Upper lobe of left lung (tissue), 6 donors: ENCODE data around the gene SETBP1. TPM values are rescaled to one million over a fixed set of nuclear protein-coding genes. Genes with fewer than 3 reads are reported as not detected.

Experiments used
- ATAC-seq, 2 donors: fragments of 200-7000 bp; cut with Tn5 transposase; one replicate each; pipeline ENCODE4 v1.9.1; 2022; ENCODE audit warnings: mild to moderate bottlenecking in 2 of 2, moderate library complexity in 2 of 2; ENCODE audit not compliant: low FRiP score in 2 of 2
- DNase-seq, 2 donors: peaks; one replicate each; pipeline ENCODE4 v3.0.0-alpha.2; 2019 to 2020
- H3K27ac ChIP-seq, 4 donors: fragments of 200-600 bp; sonication (generic); one replicate each; pipeline ENCODE4 v1.5.1; 2016 to 2019
- H3K27me3 ChIP-seq, 4 donors: fragments of 200-600 bp; sonication (generic); one replicate each; pipeline ENCODE4 v1.5.1; 2017 to 2019
- H3K36me3 ChIP-seq, 4 donors: fragments of 200-600 bp; sonication (generic); one replicate each; pipeline ENCODE4 v1.5.1; 2016 to 2019
- H3K4me1 ChIP-seq, 4 donors: fragments of 200-600 bp; sonication (generic); one replicate each; pipeline ENCODE4 v1.5.1; 2018 to 2019
- H3K4me3 ChIP-seq, 4 donors: fragments of 200-600 bp; sonication (generic); one replicate each; pipeline ENCODE4 v1.5.1; 2017 to 2019; ENCODE audit warnings: mild to moderate bottlenecking in 2 of 4, moderate library complexity in 1 of 4
- H3K9me3 ChIP-seq, 4 donors: fragments of 200-600 bp; sonication (generic); one replicate each; pipeline ENCODE4 v1.5.1; 2018 to 2019
- EP300 ChIP-seq, 4 donors: sonication (generic); formaldehyde crosslinking; IDR thresholded peaks; one replicate each; pipeline ENCODE4 v1.5.1; 2017; ENCODE audit warnings: antibody characterized with exemption in 4 of 4, control low read depth in 2 of 4
- POLR2A ChIP-seq, 4 donors: fragments of 450-650 bp; IDR thresholded peaks; one replicate each; pipeline ENCODE4 v1.5.1; 2016 to 2017; ENCODE audit warnings: antibody characterized with exemption in 4 of 4, mild to moderate bottlenecking in 2 of 4
- POLR2AphosphoS5 ChIP-seq, 2 donors: sonication (generic); formaldehyde crosslinking; IDR thresholded peaks; one replicate each; pipeline ENCODE4 v1.5.1; 2017; ENCODE audit warnings: antibody characterized with exemption in 2 of 2
- WGBS, 2 donors: methylation state at CpG; one replicate each; pipeline ENCODE4 v1.1.5; 2017 to 2018; 5-methylcytosine and 5-hydroxymethylcytosine counted together
- total RNA-seq, 6 donors: library from RNA; depleted of rRNA in 4 of 6; stranded (reverse); fragments of >200 nt in 4 of 6; gene quantifications; one replicate each; pipeline versions ENCODE4 v1.1.0 to v1.2.1, GENCODE V29; 2016 to 2021
- TF ChIP-seq, protein P1 (sequence below), 6 experiments: fragments of 450-650 bp in 4 of 6; fragments of 200-600 bp in 2 of 6; sonication (generic) in 2 of 6; IDR thresholded peaks; one replicate each; pipeline ENCODE4 v1.5.1; 2016 to 2019; ENCODE audit warnings: antibody characterized with exemption in 6 of 6
- donor health status: DM: no; HTN: no; CAD: no; lungs with moderate emphysema.
- donor health status: DM: no; HTN: yes; CAD: no; lungs with severe emphysema.

SETBP1 gene
- total RNA-seq, 6 donors from 2014 or later = 11.7 to 38.8 (median 16.6) TPM

GRCh38 chr18:44942073-44942472 is 261.4 kb downstream of the SETBP1 start:
- Histone ChIP-seq H3K27ac (peak overlapping the region in 1 of 4 donors; percentile 23), H3K4me1 (peaks cover 0 to 19% (median 8%) of the 10 kb centered on the region in 4 donors), H3K36me3 (no peaks in the 10 kb centered on the region), H3K9me3 (no peaks in the 10 kb centered on the region), H3K27me3 (no peaks in the 10 kb centered on the region), H3K4me3 (no peak overlapping the region)
- no peak for ATAC-seq
- WGBS, 2 donors = 93 to 97% methylated on average over 2 of the region's 2 CpGs
- DNase-seq = no peak
- TF ChIP-seq POLR2A (IDR thresholded peaks at IDR 0.05) (no peak), EP300 (IDR thresholded peaks at IDR 0.05) (no peak), POLR2AphosphoS5 (IDR thresholded peaks at IDR 0.05) (no peak)
- TF ChIP-seq, protein P1, sequence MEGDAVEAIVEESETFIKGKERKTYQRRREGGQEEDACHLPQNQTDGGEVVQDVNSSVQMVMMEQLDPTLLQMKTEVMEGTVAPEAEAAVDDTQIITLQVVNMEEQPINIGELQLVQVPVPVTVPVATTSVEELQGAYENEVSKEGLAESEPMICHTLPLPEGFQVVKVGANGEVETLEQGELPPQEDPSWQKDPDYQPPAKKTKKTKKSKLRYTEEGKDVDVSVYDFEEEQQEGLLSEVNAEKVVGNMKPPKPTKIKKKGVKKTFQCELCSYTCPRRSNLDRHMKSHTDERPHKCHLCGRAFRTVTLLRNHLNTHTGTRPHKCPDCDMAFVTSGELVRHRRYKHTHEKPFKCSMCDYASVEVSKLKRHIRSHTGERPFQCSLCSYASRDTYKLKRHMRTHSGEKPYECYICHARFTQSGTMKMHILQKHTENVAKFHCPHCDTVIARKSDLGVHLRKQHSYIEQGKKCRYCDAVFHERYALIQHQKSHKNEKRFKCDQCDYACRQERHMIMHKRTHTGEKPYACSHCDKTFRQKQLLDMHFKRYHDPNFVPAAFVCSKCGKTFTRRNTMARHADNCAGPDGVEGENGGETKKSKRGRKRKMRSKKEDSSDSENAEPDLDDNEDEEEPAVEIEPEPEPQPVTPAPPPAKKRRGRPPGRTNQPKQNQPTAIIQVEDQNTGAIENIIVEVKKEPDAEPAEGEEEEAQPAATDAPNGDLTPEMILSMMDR (IDR thresholded peaks at IDR 0.05) = no peak

GRCh38 chr18:44943311-44943881 is 262.7 kb downstream of the SETBP1 start:
- peaks cover 0 to 19% (median 6%) of the 10 kb centered on the region in 4 donors for H3K4me1 ChIP-seq

DNA sequence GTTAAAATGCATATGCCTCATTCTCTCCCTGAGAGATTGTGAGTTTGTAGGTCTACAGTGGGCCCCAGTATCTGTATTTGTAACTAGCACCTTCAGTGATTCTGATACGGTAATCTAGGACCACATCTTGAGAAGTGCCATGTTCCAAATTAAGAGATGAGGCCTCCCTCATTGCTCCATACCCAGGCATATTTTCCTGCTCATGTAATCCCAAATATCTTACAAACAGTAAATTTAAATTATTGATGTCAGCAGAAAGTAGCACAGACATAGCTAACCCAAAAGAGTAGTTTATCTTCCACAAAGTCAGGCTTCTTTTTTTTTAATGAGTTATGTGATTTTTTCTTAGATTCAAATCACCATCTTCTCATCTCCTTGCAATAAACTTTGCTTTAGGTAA is 263.8 kb downstream of the SETBP1 start:
- TF ChIP-seq, protein P1 (IDR thresholded peaks at IDR 0.05) = no peak
- no peak for TF ChIP-seq POLR2AphosphoS5 (IDR thresholded peaks at IDR 0.05)
- TF ChIP-seq EP300 (IDR thresholded peaks at IDR 0.05) = no peak
- no peak for TF ChIP-seq POLR2A (IDR thresholded peaks at IDR 0.05)
- Histone ChIP-seq H3K27me3 (no peaks in the 10 kb centered on the region), H3K4me1 (peaks cover 0 to 19% (median 4%) of the 10 kb centered on the region in 4 donors), H3K4me3 (no peak overlapping the region), H3K9me3 (no peaks in the 10 kb centered on the region), H3K27ac (no peak overlapping the region), H3K36me3 (no peaks in the 10 kb centered on the region)
- ATAC-seq = no peak
- 70 to 100% methylated on average over 1 of the region's 1 CpG for WGBS, 2 donors
- no peak for DNase-seq

More at GRCh38 chr18:44943311-44943881, 262.7 kb downstream of the SETBP1 start:
- H3K27ac ChIP-seq = peak overlapping the region in 2 of 4 donors; percentile 30 to 48
- ATAC-seq (no peak), DNase-seq (no peak)
- no peaks in the 10 kb centered on the region for H3K9me3 ChIP-seq
- TF ChIP-seq POLR2A (IDR thresholded peaks at IDR 0.05) = no peak
- no peak for TF ChIP-seq EP300 (IDR thresholded peaks at IDR 0.05)
- TF ChIP-seq, protein P1 (IDR thresholded peaks at IDR 0.05) = no peak
- no peak for TF ChIP-seq POLR2AphosphoS5 (IDR thresholded peaks at IDR 0.05)
- no peaks in the 10 kb centered on the region for H3K27me3 ChIP-seq
- H3K4me3 ChIP-seq = no peak overlapping the region
- 68% methylated on average over 2 of the region's 2 CpGs for WGBS, 2 donors
- no peaks in the 10 kb centered on the region for H3K36me3 ChIP-seq

DNA sequence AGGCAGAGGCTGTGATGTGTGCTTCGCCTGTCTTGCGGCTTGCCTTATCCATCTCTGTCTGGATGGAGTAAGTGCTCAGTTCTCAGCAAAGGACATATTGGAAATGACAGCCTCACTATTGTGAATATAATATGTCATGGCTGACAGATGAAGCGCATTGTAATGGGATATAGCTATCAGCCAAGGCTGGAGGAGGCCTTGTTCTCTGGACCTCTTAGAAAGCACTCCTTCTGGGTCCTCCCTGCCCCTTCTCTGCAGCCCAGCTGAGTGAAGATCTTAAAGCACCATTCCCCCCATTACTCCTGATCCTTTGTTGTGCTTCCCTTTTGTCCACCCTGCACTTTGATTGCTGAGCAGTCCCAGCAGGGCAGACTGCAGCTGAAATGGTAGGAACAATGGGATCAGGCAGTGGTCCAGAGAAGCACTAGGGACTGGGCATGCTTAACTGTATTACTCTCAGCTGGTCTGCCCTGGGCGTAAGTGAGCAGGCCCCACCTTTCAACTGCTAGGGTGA is 265.3 kb downstream of the SETBP1 start:
- Histone ChIP-seq H3K4me3 (no peak overlapping the region), H3K9me3 (no peaks in the 10 kb centered on the region), H3K27ac (no peak overlapping the region), H3K4me1 (peaks cover 0 to 19% (median 4%) of the 10 kb centered on the region in 4 donors), H3K27me3 (no peaks in the 10 kb centered on the region), H3K36me3 (peaks cover 0 to 6% (median 0%) of the 10 kb centered on the region in 4 donors)
- no peak for DNase-seq
- TF ChIP-seq EP300 (IDR thresholded peaks at IDR 0.05) = no peak
- TF ChIP-seq, protein P1 (IDR thresholded peaks at IDR 0.05) = no peak
- no peak for TF ChIP-seq POLR2AphosphoS5 (IDR thresholded peaks at IDR 0.05)
- no peak for TF ChIP-seq POLR2A (IDR thresholded peaks at IDR 0.05)
- ATAC-seq = no peak
- 70 to 83% methylated on average over 4 of the region's 4 CpGs for WGBS, 2 donors
